SK-N-SH (cell line): ENCODE data around the gene TKTL2. TPM values are rescaled to one million over a fixed set of nuclear protein-coding genes. Genes with fewer than 3 reads are reported as not detected.

Experiments
- CTCF ChIA-PET: fragments of 300-600, 350-600 bp; formaldehyde crosslinking; extraction: SDS; loops from one replicate; lab custom pipeline; 2021; lab: Yijun Ruan, JAX
- POLR2A ChIA-PET: fragments of 350-600 bp; sonication (Branson Sonifier 250); formaldehyde crosslinking; extraction: SDS; loops from one replicate; lab custom pipeline; 2020; ENCODE audit warnings: antibody characterized with exemption, inconsistent platforms; lab: Yijun Ruan, JAX
- DNase-seq: peaks from one replicate; pipeline ENCODE4 v3.0.0; 2012
- H2AFZ ChIP-seq: fragments of 200-600 bp; sonication (generic); 2 replicates; pipeline ENCODE4 v1.8.1; 2016; ENCODE audit warnings: antibody characterized with exemption, mild to moderate bottlenecking, low read depth
- H3F3A ChIP-seq: fragments of 200-600 bp; sonication (generic); replicated peaks from 2 replicates; pipeline ENCODE3; 2016; ENCODE audit warnings: antibody characterized with exemption, mild to moderate bottlenecking; ENCODE audit not compliant: insufficient read depth
- H3K27ac ChIP-seq, 2 experiments: fragments of 200-500 bp in 1 of 2; fragments of 200-600 bp in 1 of 2; sonication (Bioruptor generic) in 1 of 2; sonication (generic), shearing (Covaris generic) in 1 of 2; 2 replicates each; pipeline versions ENCODE4 v1.5.1 to v1.6.1; 2014 to 2016; ENCODE audit warnings: low read depth in 2 of 2, inconsistent platforms in 1 of 2, low read length in 1 of 2, mild to moderate bottlenecking in 1 of 2, mixed read lengths in 1 of 2
- H3K27me3 ChIP-seq: fragments of 200-600 bp; sonication (generic), shearing (Covaris generic); 2 replicates; pipeline ENCODE4 v1.6.1; 2016; ENCODE audit warnings: mixed run types; ENCODE audit not compliant: insufficient read depth
- H3K36me3 ChIP-seq, 2 experiments: fragments of 200-500 bp in 1 of 2; fragments of 200-600 bp in 1 of 2; sonication (Bioruptor generic) in 1 of 2; sonication (generic) in 1 of 2; replicated peaks in 1 of 2; 2 replicates each; pipeline versions ENCODE3 to v1.5.1; 2014 to 2016; ENCODE audit warnings: low read length in 1 of 2, mild to moderate bottlenecking in 1 of 2; ENCODE audit not compliant: insufficient read depth in 2 of 2, control insufficient read depth in 1 of 2
- H3K4me1 ChIP-seq, 2 experiments: fragments of 200-500 bp in 1 of 2; fragments of 200-600 bp in 1 of 2; sonication (Bioruptor generic) in 1 of 2; sonication (generic), shearing (Covaris generic) in 1 of 2; 2 replicates each; pipeline versions ENCODE4 v1.5.1 to v1.6.1; 2014 to 2016; ENCODE audit warnings: low read depth in 1 of 2, low read length in 1 of 2, mixed run types in 1 of 2; ENCODE audit not compliant: insufficient read depth in 2 of 2, control insufficient read depth in 1 of 2
- H3K4me2 ChIP-seq: fragments of 200-600 bp; sonication (generic), shearing (Covaris generic); 2 replicates; pipeline ENCODE4 v1.6.1; 2017; ENCODE audit warnings: mixed run types
- H3K4me3 ChIP-seq, 2 experiments: fragments of 200-500 bp in 1 of 2; fragments of 200-600 bp in 1 of 2; sonication (Bioruptor generic) in 1 of 2; sonication (generic), shearing (Covaris generic) in 1 of 2; 2 replicates each; pipeline versions ENCODE4 v1.5.1 to v1.8.1; 2014 to 2016; ENCODE audit warnings: low read depth in 2 of 2, inconsistent platforms in 1 of 2, low read length in 1 of 2, mild to moderate bottlenecking in 1 of 2, mixed read lengths in 1 of 2, moderate library complexity in 1 of 2
- H3K79me2 ChIP-seq: fragments of 200-600 bp; sonication (generic); 2 replicates; pipeline ENCODE4 v1.8.1; 2017; ENCODE audit warnings: mild to moderate bottlenecking; ENCODE audit not compliant: insufficient read depth
- H3K9ac ChIP-seq: fragments of 200-600 bp; sonication (generic); 2 replicates; pipeline ENCODE4 v1.6.1; 2017; ENCODE audit warnings: mixed run types
- H3K9me2 ChIP-seq: fragments of 200-600 bp; sonication (generic); 2 replicates; pipeline ENCODE4 v1.6.1; 2017; ENCODE audit warnings: mixed run types
- H3K9me3 ChIP-seq: fragments of 200-600 bp; sonication (generic); 2 replicates; pipeline ENCODE4 v1.6.1; 2017; ENCODE audit warnings: mixed run types, mild to moderate bottlenecking, moderate library complexity
- H4K20me1 ChIP-seq: fragments of 200-600 bp; sonication (generic); 2 replicates; pipeline ENCODE4 v1.6.1; 2017; ENCODE audit warnings: mild to moderate bottlenecking, mixed run types; ENCODE audit not compliant: insufficient read depth
- CTCF ChIP-seq: fragments of 200-600 bp; sonication (generic); IDR thresholded peaks from 2 replicates; pipeline ENCODE4 v1.6.1; 2017; ENCODE audit warnings: antibody characterized with exemption, mild to moderate bottlenecking, moderate library complexity
- ELF1 ChIP-seq: IDR thresholded peaks from 2 replicates; pipeline ENCODE4 v1.4.0; 2012
- EP300 ChIP-seq, 2 experiments: IDR thresholded peaks; 2 replicates each; pipeline versions ENCODE4 v1.4.0 to v1.6.1; 2012; ENCODE audit warnings: borderline replicate concordance in 1 of 2, low read depth in 1 of 2, low read length in 1 of 2
- EZH2phosphoT487 ChIP-seq: fragments of 200-600 bp; sonication (generic); IDR thresholded peaks from 2 replicates; pipeline ENCODE4 v1.6.1; 2017; ENCODE audit warnings: low read depth, mixed run types, mild to moderate bottlenecking, antibody characterized with exemption, moderate library complexity, borderline replicate concordance
- FOSL2 ChIP-seq: IDR thresholded peaks from 2 replicates; pipeline ENCODE4 v1.4.0; 2012; ENCODE audit warnings: low read depth, mild to moderate bottlenecking, moderate library complexity, borderline replicate concordance
- GABPA ChIP-seq: IDR thresholded peaks from 2 replicates; pipeline ENCODE4 v1.4.0; 2012; ENCODE audit warnings: low read depth, mild to moderate bottlenecking
- GATA2 ChIP-seq: sonication (generic); formaldehyde crosslinking; IDR thresholded peaks from 2 replicates; pipeline ENCODE4 v1.5.0; 2020; ENCODE audit warnings: mild to moderate bottlenecking, missing genetic modification reagents
- MEF2A ChIP-seq: IDR thresholded peaks from 2 replicates; pipeline ENCODE4 v1.4.0; 2012; ENCODE audit warnings: low read depth, borderline replicate concordance
- MXI1 ChIP-seq: IDR thresholded peaks from 2 replicates; pipeline ENCODE4 v1.6.1; 2012; ENCODE audit warnings: mild to moderate bottlenecking, low read depth, low read length, improper control_type of control experiment
- PBX3 ChIP-seq: IDR thresholded peaks from 2 replicates; pipeline ENCODE4; 2012
- SIN3A ChIP-seq: IDR thresholded peaks from 2 replicates; pipeline ENCODE4 v1.6.1; 2012; ENCODE audit warnings: low read depth, mild to moderate bottlenecking, low read length, moderate library complexity, borderline replicate concordance
- TEAD4 ChIP-seq: IDR thresholded peaks from 2 replicates; pipeline ENCODE4 v1.4.0; 2012; ENCODE audit warnings: mild to moderate bottlenecking, borderline replicate concordance; ENCODE audit not compliant: insufficient read depth
- WGBS: methylation state at CpG from one replicate; pipeline ENCODE4 v1.1.6; 2017; ENCODE audit warnings: low lambda C conversion rate; 5-methylcytosine and 5-hydroxymethylcytosine counted together
- polyA plus RNA-seq, 3 experiments: library from polyadenylated mRNA; depleted of rRNA; stranded (reverse); fragments of >200 nt; gene quantifications; 2 replicates each; pipeline ENCODE4 v1.2.3, GENCODE V29; 2012
- TF ChIP-seq, protein P1 (sequence below): fragments of 150-350 bp; IDR thresholded peaks from 2 replicates; pipeline ENCODE4 v1.6.1; 2016; ENCODE audit warnings: mild to moderate bottlenecking, low read depth, low read length
- TF ChIP-seq, protein P2 (sequence below): IDR thresholded peaks from 2 replicates; pipeline ENCODE4 v1.4.0; 2012; ENCODE audit warnings: low read depth

TKTL2 gene
- polyA plus RNA-seq, 1 of the 3 experiments (the other 2 are of a cell fraction): not detected

DNA sequence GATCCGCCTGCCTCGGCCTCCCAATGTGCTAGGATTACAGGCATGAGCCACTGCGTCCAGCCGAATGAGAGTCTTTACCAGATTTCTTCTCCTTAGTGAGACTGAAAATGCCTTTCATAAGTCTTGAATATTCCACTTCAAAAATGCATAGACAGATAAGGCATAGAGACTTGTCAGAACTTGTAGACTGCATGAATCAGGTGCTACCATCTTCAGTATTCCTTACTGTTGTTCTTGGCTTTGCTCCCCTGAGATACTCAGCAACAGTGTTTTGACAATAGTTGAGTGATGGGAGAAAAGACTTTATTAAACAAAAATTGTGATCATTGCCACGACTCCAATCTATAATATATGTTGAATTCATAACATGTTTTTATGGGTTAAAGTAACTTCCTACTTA is 11.0 kb downstream of the TKTL2 start:
- H3K27ac ChIP-seq: no peak overlapping the region
- H3K4me1 ChIP-seq: no peaks in the 10 kb centered on the region
- no peaks in the 10 kb centered on the region for H3F3A ChIP-seq
- WGBS: 11% methylated on average over 5 of the region's 5 CpGs
- CTCF ChIA-PET: no interaction called here
- no peak overlapping the region for H2AFZ ChIP-seq
- H3K4me3 ChIP-seq: no peak overlapping the region
- no peaks in the 10 kb centered on the region for H3K9me2 ChIP-seq
- H3K9me3 ChIP-seq: no peaks in the 10 kb centered on the region
- H4K20me1 ChIP-seq: no peaks in the 10 kb centered on the region
- POLR2A ChIA-PET: no interaction called here
- TF ChIP-seq SIN3A (no peak), GATA2 (CRISPR knock-in tag) (no peak), CTCF (no peak), EP300 (IDR thresholded peaks at IDR 0.05; ENCODE audit: borderline replicate concordance in 1 of 2, low read depth in 1 of 2, low read length in 1 of 2) (no peak), TEAD4 (no peak), GABPA (no peak), ELF1 (no peak), EZH2phosphoT487 (no peak), MEF2A (no peak)
- TF ChIP-seq, protein P1, sequence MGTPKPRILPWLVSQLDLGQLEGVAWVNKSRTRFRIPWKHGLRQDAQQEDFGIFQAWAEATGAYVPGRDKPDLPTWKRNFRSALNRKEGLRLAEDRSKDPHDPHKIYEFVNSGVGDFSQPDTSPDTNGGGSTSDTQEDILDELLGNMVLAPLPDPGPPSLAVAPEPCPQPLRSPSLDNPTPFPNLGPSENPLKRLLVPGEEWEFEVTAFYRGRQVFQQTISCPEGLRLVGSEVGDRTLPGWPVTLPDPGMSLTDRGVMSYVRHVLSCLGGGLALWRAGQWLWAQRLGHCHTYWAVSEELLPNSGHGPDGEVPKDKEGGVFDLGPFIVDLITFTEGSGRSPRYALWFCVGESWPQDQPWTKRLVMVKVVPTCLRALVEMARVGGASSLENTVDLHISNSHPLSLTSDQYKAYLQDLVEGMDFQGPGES: no peak
- TF ChIP-seq, protein P2, sequence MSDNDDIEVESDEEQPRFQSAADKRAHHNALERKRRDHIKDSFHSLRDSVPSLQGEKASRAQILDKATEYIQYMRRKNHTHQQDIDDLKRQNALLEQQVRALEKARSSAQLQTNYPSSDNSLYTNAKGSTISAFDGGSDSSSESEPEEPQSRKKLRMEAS: no peak
- DNase-seq: no peak
- H3K79me2 ChIP-seq: no peaks in the 10 kb centered on the region
- H3K9ac ChIP-seq: no peak overlapping the region
- H3K4me2 ChIP-seq: no peak overlapping the region
- H3K27me3 ChIP-seq: peaks cover 24% of the 10 kb centered on the region; the same call in 1 of the 2 replicates
- H3K36me3 ChIP-seq: no peaks in the 10 kb centered on the region

DNA sequence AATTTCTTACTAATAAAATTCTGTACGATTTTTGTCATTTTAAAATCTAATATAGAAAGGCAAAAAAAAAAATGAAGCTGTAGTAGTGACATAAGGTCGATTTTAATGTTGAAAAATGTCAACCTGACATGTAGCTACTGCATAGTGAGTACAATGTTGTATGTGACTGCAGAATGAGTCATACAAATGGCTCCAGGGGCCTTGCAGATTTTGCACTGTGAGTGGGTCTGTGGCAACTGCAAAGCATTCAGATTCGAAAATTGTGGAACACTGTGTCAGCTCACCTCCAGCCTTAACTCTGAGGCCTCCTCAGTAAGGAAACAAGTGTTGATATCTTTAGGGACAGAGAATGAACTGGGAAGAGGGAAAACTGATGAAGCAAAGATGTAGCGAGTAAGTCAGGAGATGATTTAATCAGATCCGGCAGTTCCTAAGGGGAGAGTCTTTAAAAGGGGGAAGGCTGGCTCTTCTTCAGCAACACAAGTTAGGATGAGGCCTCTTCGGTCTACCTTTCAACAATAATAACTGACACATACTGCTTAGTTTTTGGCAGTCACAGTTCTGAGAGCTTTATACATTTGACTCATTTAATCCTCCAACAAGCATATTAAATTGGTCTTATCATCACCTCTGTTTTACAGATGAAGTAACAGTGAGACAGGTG is 24.9 kb downstream of the TKTL2 start:
- peaks cover 7% of the 10 kb centered on the region; the same call in 1 of the 2 replicates for H3K27me3 ChIP-seq
- no peak overlapping the region for H3K4me2 ChIP-seq
- no peak overlapping the region; the same call in 1 of the 2 replicates for H2AFZ ChIP-seq
- 23% methylated on average over 6 of the region's 6 CpGs for WGBS
- TF ChIP-seq FOSL2: 0 out of 2 replicates have a peak, but pooled peaks have one; percentile 30
- TF ChIP-seq MXI1: no peak
- TF ChIP-seq PBX3: 0 out of 2 replicates have a peak, but pooled peaks have one; percentile 5
- no peak for TF ChIP-seq EZH2phosphoT487
- no peak for TF ChIP-seq MEF2A
- no peak overlapping the region for H3K4me3 ChIP-seq
- DNase-seq: no peak
- no peak overlapping the region for H3K9ac ChIP-seq
- H3K9me3 ChIP-seq: no peaks in the 10 kb centered on the region
- CTCF ChIA-PET: no interaction called here
- H3K27ac ChIP-seq: no peak overlapping the region
- POLR2A ChIA-PET: no interaction called here
- no peaks in the 10 kb centered on the region for H4K20me1 ChIP-seq
- no peaks in the 10 kb centered on the region for H3K36me3 ChIP-seq
- no peaks in the 10 kb centered on the region for H3K79me2 ChIP-seq
- no peaks in the 10 kb centered on the region for H3F3A ChIP-seq
- H3K9me2 ChIP-seq: no peaks in the 10 kb centered on the region
- H3K4me1 ChIP-seq: no peaks in the 10 kb centered on the region
